NAMALWA (cell line): ENCODE data around the gene CDH4.

Source experiments
- DNase-seq: peaks from one replicate; pipeline ENCODE4 v3.0.0-alpha.2; 2015; ENCODE audit warnings: low spot score

The CDH4 gene

DNA sequence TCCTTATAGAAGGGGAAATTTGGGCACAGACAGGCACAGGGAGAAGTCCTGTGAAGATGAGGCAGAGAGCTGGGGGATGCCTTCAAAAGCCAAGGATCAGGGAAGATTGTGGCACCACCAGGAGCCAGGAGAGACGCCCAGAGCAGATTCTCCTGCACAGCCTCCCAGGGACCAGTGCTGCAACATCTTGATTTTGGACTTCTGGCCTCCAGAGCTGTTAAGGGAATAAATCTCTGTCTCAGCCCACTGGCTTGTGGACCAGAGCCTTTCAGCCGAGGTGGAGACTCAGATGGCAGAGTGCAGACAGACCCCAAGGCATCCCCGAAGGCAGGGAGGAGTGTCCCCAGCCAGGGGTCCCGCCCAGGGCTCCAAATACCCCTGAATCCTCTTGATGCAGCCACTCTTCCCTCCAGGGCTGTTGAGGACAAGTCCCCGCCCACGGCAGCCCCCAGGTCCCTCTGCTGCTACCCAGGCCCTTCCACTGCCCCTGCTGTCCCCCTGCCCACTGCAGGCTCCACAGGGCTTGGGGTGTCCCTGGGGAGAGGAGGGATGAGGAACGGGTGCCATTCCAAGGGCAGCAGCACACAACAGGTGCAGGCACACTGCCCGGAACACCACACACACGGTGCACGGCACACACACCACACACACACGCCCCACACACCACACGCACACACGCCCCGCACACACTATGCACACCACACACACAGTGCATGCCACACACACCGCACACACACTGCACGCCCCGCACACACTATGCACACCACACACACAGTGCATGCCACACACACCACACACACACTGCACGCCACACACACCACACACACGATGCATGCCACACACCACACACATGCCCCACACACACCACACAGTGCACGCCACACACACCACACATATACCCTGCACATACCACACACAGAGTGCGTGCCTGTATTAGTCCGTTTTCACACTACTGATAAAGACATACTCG lies 502.2 kb downstream of the CDH4 start:
- DNase-seq = no peak

DNA sequence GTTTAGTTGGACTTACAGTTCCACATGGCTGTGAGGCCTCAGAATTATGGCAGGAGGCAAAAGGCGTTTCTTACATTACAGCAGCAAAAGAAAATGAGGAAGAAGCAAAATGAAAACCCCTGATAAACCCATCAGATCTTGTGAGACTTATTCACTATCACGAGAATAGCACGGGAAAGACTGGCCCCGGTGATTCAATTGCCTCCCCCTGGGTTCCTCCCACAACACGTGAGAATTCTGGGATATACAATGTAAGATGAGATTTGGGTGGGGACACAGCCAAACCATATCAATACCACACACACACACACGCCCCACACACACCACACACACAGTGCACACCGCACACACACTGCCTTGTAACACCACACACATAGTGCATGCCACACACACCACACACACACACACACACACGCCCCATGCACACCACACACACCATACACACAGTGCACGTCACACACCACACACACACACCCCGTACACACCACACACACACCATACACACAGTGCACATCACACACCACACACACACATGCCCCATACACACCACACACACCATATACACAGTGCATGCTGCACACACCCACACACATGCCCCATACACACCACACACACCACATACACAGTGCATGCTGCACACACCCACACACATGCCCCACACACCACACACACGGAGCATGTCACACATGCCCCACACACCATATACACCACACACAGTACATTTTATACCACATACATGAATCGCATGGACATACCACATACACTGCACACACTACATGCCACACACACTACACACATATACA lies 503.1 kb downstream of the CDH4 start:
- no peak for DNase-seq

DNA sequence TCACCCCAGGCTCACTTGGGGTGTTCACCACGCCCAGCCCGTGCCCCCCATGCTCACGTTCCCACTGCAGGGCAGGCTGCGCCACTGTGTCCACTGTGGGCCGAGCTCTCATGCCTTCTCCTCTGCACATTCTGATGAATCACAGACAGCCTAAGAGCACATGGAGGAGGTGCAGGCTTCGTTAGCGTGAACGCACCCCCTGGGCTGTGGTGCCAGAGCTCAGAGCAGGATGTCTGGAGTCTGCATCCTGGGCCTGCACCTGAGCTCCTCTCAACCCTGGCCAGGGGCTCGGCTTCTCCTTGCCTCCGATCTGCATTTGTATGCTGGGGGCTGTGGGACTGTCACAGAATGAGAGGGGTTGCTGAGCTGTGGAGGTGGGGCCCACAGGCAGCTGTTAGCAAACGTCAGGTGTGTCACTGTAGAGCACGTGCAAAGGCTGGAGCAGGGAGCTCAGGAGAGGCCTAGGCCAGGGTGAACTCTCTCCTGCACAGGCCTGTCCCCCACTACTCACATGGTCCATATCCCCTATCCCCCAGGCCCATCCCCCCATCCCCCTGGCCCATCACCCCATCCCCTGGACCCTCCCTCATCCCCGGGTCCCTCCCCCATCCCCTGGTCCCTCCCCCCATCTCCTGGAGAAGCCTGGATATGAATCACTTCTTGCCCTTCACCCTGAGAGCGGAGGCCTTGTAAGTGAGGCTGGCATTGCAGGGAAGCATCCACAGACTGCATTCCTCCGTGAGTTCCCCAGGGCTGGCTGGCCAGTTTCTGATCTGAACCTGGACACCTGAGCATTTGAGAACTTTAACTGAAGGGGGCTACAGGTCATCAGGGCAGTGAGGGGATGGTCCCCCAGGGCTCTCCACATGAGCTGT lies 504.1 kb downstream of the CDH4 start:
- no peak for DNase-seq

DNA sequence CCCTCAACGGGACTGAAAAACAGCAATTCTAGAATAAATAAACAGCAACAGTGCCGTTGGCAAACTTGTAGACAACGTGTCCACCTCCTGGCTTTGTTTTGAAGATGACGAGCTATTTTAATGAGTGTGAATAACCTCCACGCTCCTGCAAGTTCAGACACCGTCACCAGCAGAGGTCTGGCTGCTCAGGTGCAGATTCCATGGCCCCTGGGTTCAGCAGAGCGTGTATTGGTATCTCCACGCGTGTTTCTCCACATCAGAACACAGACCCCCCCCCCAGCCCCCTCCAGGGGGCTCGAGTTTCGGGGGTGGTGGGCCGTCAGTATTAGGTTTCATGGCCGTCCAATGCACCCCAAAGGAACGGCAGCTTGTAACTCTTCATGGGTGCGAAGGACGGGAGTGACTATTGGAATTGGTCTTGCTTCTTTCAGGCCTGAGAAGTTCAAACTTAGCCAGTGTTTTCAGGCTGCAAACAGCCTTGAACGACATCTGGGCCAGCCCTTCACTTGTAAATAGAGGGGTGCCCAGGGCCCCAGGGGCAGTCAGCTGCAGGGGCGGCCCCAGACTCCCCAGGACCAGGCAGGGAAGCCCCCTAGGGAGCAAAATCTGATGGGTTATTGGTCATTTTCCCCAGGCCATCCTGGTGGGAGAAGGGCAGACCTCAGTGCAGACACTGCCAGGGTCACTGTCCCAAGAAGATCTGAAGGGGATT lies 505.1 kb downstream of the CDH4 start:
- no peak for DNase-seq

DNA sequence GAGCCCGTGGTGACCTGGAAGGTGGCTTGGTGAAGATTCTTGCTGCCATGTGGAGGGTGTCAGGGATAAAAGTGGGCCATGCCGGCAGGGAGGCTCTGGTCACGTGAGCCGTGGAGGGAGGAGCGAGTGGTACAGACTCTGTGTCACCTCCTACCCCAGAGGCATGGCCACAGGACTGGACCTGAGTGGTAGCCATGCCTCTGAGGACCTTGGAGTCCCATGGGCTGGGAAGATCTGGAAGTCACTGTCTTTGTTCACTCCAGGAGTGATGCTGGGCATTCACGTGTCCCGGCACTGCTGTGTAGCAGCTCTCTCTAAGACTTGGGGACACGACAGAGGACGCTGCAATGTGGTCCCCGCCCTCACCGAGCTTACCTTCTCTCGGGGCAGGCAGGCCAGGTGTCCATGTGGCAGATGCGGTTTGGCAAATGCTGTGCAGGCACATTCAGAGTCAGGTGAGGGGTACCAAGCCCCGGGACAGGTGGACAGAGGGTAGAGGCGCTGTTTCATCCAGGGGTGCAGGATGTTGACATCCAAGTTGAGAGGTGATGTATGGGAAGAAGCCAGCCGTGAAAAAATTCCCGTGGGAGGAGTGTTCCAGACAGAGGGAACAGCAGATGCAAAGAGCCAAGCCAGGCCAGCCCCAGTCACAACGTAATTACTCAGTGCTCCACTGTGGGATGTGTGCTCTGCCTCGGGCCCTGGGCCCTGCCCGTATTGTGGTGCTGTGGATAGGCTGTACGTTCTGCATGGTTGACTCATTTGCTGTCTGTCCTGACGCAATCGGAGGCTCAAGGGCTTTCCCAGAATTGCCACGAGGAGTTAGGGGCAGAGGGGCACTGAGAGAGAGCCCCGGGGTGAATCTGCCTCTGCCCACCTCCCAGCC lies 505.9 kb downstream of the CDH4 start:
- no peak for DNase-seq

DNA sequence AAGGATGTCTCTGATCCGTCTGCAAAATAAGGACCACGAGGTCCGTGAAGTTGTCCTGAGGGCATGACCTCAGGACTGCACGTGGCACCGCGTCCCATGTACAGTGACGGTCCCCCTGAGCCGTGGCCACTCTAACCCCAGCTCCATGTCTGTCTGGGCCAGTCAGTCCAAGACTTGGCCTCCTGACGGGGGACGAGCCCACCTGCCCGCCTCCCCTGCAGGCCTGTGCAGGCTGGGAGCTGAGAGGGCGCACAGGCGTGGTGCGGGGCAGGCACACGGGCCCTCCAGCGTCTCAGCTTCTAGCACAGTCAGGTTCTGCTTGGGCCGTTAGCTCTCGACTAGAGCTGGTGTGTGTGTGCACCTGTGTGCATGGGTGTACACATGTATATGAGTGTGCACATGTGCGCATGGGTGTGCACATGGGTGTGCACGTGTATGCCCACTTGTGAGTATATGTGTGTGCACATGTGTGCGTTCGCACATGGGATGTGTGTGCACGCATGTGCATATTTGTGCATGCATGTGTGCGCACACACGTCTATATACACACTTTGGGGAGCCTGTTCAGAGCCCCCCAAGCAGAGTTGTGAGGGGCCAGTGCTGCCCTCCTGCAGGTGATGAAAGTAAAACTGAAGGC lies 506.6 kb downstream of the CDH4 start:
- DNase-seq = no peak

DNA sequence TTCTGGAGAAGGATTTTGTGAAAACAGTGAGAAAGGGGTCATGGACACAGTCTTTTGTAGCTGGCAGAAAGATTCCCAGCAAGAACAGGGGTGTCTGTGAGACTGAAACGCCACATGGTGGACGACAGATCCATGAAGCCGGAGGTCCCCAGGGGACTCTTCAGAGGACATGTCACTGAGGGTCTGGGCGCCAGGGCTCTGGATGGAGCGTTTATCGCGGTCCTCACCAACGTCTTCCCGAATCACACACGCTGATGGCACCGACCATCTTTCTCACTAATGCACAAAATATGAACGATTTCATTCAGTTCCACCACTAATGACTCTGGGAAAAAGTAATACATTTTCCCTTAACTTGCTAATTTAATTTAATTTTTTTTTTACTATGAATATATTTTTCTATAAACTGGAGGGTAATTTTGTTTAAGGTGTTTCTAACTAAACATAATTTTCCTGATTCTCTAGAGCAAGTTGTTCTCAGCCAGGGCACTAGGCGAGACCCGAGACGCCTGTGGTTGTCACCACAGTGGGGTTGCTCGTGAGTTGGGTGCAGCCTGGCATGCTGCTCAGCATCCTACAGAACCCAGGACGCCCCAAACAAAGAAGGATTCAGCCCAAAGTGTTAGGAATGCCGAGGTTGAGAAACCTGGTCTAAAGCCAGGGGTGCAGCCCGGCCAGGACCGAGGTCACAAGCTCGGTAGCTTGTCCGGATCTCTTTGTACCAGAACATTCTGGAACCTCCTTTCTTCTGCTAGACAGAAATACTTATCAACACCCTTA lies 507.4 kb downstream of the CDH4 start:
- DNase-seq = no peak

DNA sequence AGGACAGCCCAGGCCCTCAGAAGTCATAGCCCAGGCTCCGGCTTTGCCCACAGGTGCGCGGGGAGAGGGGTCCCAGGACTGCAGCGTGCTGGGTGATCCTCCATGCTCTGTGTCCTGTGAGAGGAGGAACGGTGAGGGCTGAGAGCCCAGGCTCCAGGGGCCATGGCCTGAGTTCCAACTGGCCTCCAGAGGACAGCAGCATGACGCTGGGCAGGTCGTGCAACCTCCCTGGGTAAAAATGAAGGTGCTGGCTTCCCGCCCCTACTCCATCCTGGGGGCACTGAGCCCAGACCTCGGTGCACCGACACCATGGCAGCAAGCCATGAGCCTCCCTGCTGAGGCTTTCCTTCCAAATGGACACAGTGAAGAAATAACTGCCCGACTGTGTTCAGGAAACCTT lies 508.3 kb downstream of the CDH4 start:
- no peak for DNase-seq

DNA sequence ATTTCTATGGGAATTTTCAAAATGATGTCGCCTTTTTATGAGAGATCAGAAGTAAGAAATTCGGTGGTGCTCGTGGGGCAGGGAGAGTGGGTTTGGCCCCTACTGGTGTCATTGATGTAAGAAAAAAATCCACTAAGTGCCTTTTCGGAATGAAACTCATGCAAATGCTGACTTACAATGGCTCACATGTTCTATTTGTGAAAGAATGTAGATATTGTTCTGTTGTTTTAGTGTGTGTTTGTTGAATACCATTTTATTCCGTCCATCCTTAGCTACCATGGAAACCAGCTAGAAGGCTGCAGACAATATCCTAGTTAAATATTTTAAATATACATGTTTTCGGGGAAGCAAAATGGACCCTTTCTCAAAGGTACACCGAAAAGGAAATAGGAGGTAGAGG lies 508.7 kb downstream of the CDH4 start:
- DNase-seq = no peak

DNA sequence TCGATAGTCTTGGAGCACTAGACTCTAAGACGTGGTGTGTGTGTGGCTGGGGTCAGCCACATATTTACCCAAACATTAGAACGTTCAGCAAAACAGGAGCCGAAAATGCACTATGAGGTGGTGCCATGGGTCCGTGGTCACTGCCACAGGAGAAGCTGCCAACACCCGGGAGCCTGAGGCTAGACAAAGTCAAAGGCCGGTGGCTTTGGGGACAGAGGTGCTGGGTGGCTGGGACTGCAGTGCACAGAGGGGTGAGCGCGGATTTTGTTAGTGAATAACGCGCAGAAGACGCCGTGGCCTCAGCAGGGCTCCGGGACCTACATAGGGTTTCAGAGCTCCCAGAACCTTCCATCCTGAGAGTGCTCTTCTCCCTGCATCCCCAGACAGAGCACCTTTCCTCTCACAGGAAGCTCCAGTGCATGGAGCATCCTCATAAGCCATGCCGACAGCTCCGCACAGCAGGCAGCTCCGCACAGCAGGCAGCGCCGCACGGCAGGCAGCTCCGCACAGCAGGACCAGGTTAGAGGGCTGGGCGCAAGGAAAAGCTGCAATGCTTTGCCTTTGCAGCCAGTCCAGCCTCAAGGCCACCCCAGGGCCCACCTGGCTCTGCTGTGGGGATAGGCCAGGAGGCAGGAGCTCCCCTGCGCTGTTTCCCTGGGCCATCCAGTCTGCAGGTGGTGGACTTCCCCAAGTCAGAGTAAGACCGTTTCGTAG lies 509.5 kb downstream of the CDH4 start:
- no peak for DNase-seq

DNA sequence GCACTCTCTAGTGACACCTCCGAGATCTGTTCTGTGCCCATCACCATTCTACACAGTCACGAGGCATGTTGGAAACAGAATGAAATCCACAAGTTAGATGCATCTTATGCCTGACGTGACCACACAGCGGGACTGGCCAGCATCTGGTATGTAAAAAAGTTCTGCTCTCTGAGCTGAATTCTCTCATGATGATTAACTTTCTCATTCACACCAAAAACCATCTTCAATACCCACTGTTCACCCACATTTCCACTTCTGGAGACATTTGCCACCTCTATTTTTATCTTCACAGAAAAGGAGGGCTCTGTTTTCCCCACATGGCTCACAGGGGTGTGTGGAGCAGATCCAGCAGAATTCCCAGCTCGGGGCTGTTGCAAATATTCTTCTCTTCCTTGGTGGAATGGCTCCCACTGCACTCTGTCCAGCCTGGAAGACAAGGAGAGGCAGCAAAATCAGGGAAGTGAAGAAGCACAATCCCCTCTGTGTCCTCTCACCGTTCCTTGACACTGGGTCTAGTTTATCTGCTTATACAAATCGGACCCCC lies 510.2 kb downstream of the CDH4 start:
- no peak for DNase-seq

DNA sequence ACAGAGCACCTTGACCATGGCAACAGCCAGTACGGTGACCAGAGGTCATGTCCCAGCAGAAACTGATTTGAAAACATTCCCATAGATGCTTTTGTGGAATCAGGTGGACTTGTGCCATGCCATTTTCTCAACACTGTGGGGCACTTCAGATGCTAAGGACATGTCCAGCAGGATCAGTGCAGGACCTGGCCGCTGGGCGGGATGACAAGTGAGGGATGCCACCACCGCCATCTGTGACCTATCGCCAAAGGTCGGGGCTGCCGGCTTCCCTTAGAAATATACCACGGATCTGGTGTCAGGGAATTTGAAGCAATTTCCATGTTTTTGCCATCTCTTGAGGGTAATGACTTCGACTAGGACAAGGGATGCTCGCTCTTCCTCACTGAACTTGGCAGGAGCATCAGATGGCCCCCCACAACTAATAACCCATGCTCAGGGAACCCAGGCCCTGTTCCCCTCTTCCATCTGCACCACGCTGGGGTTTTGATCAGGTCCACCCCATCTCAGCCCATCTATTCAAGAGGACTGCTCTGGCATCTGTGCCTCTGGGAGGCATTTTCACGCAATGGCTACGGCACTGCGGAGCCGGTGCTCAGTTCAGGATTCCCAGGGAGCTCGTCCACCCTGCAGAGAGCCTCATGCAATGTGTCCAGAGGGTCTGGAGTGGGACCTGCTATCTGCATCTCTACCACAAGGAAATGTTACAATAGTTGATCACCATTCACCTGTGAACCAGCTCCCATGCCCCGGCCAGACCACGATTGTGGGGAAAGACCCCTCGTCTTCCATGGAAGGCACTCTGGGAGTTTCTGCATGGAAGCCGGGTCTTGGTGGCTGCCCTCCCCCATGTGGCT lies 511.1 kb downstream of the CDH4 start:
- no peak for DNase-seq

DNA sequence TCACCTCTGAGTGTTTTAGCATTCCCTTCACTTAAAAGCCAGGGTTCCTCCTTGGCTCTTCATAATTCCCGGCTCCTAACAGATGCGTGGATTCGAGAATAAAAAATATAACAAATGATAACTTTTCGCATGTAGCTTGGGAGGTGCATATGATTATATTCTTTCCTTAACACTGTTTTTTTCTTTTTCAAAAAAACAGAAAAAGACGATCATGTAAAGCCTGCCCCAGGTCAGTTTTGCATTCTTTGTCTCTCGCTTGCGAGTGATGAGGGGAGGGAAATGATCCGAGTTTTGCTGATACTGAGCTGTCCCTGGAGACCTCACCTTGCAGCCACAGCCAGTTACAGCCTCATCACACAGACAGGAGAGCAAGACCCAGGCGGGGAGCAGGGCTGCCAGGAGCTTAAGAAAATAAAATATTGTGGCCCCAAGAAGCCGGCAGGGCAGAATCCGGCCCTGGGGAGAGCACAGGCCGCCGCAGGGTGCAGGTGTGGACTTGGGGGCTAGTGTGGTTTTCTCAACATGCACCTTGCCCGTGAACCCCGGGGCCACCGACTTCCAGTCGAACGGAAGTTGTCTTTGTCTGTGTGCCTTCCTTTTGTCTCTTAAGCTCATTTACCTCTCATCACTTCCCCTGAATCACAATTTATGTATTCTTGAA lies 511.8 kb downstream of the CDH4 start:
- DNase-seq = no peak

DNA sequence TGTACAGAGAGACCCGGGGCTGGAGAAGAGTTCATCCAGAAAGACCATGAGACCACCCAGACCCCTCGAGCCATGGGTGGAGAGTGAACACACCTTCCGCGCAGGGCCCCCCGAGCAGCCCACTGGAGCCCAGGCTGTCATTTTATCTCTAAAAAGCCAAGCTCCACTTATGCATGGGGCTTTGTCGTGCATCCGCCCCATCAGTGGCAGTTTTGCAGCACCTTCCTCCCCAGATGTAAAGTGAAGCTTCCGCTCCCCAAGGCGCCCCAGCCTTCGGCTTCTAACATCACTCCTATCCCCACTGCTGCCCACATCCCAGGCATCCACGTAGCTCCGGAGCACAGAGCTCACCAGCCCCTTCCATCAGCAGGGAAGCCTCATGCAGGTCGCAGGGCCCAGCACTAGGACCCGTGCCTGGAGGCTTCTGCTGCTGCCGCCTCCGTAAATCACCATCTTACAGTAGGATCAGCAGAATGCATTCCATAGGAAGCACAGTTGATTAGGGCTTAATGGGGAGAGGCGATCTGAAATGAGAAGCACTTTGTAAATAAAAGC lies 512.5 kb downstream of the CDH4 start:
- no peak for DNase-seq

DNA sequence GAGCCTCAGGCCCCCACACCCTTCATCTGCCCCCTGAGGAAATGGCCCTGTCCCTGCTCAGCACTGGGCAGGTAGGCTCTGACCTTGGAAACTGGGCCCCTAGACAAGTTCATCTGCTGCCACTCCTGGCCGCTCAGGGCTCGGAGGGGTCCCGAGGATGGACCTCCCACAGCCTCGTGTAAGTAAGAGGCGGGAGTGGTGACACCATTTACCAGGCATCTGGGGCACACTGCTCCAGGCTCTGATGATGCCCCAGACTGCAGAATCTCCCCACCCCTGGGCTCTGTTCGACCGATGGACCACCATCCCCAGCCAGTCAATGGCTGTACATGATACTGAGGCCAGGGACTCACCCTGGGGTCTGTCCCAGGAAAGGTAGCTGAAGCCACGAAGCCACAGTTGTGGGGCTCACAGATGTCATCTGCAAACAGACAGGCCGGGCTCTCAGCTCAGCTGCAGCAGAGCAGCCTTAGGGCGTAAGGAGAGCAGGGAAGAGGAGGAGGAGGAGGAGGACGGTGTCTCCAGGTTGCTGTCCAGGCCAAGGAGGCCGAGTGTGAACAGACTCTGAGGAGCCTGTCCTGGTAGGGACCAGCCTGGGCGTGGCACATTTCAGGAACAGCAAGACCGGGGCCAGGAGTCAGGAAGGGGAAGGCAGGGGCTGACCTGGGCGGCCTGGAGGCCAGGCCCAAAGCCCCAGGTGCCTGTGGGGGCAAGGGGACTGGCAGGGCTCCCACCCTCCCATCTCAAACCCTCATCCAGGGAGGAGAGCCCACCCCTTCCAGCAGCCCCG lies 513.2 kb downstream of the CDH4 start:
- no peak for DNase-seq
